H1 (cell line): ENCODE data around the gene RAI2. TPM values are rescaled to one million over a fixed set of nuclear protein-coding genes. Genes with fewer than 3 reads are reported as not detected.

Experiments used
- CTCF ChIA-PET: fragments of 300-600 bp; sonication (Branson Sonifier 250); formaldehyde crosslinking; loops from one replicate; lab custom pipeline; 2021; ENCODE audit not compliant: partially characterized antibody; lab: Charles Lee
- POLR2A ChIA-PET: fragments of 300-600 bp; sonication (Branson Sonifier 250); formaldehyde crosslinking; loops from one replicate; lab custom pipeline; 2021; ENCODE audit warnings: inconsistent platforms; ENCODE audit not compliant: partially characterized antibody; lab: Charles Lee
- DNase-seq, 2 experiments: peaks; one replicate each; pipeline versions ENCODE4 v3.0.0 to v3.0.0-alpha.2; 2010 to 2022; ENCODE audit warnings: low spot score in 2 of 2, low read depth in 1 of 2, mixed read lengths in 1 of 2
- FAIRE-seq: peaks from 2 replicates; lab custom pipeline; 2011; peaks lifted over from hg19 to GRCh38; lab: Jason Lieb, UNC
- H2AFZ ChIP-seq: 2 replicates; pipeline ENCODE4 v1.8.1; 2012; ENCODE audit warnings: low read length, inconsistent platforms
- H2AK5ac ChIP-seq: 2 replicates; pipeline ENCODE4 v1.6.1; 2013; ENCODE audit warnings: low read depth, low read length
- H2BK120ac ChIP-seq: replicated peaks from 2 replicates; pipeline ENCODE3; 2013; ENCODE audit warnings: low read depth, low read length, inconsistent platforms
- H2BK12ac ChIP-seq: 2 replicates; pipeline ENCODE4 v1.6.1; 2013; ENCODE audit warnings: low read depth, low read length
- H2BK15ac ChIP-seq: 2 replicates; pipeline ENCODE4 v1.6.1; 2013; ENCODE audit warnings: low read length
- H2BK20ac ChIP-seq: 2 replicates; pipeline ENCODE4 v1.6.1; 2013; ENCODE audit warnings: low read length
- H2BK5ac ChIP-seq: 2 replicates; pipeline ENCODE4 v1.6.1; 2013; ENCODE audit warnings: low read depth, low read length
- H3K14ac ChIP-seq: 2 replicates; pipeline ENCODE4 v1.6.1; 2013; ENCODE audit warnings: inconsistent platforms; ENCODE audit not compliant: insufficient read length
- H3K18ac ChIP-seq: 2 replicates; pipeline ENCODE4 v1.6.1; 2013; ENCODE audit warnings: low read length; ENCODE audit errors: extremely low read depth
- H3K23ac ChIP-seq: 2 replicates; pipeline ENCODE4 v1.6.1; 2013; ENCODE audit warnings: inconsistent platforms; ENCODE audit not compliant: insufficient read length
- H3K23me2 ChIP-seq: 2 replicates; pipeline ENCODE4 v1.6.1; 2013; ENCODE audit warnings: low read depth, low read length
- H3K27ac ChIP-seq: 2 replicates; pipeline ENCODE4 v1.6.1; 2011; ENCODE audit warnings: low read depth, low read length, inconsistent platforms
- H3K27me3 ChIP-seq, 4 experiments: replicated peaks in 1 of 4; 1 replicate in 1 of 4; 2 replicates in 3 of 4; pipeline versions ENCODE4 v1.6.1 to v1.8.1; 2011 to 2013; ENCODE audit warnings: low read length in 3 of 4, mild to moderate bottlenecking in 3 of 4, inconsistent platforms in 2 of 4, mixed read lengths in 2 of 4, moderate library complexity in 1 of 4; ENCODE audit not compliant: control insufficient read depth in 3 of 4, insufficient read depth in 3 of 4; ENCODE audit errors: extremely low read depth in 1 of 4
- H3K36me3 ChIP-seq, 4 experiments: 2 replicates each; pipeline versions ENCODE4 v1.6.1 to v1.8.1; 2011 to 2013; ENCODE audit warnings: mild to moderate bottlenecking in 4 of 4, low read length in 3 of 4, moderate library complexity in 2 of 4, control low read depth in 1 of 4, inconsistent platforms in 1 of 4; ENCODE audit not compliant: insufficient read depth in 4 of 4, control insufficient read depth in 2 of 4
- H3K4ac ChIP-seq: replicated peaks from 2 replicates; pipeline ENCODE3; 2013; ENCODE audit warnings: low read length, low read depth, mixed read lengths, inconsistent platforms; ENCODE audit not compliant: insufficient read length
- H3K4me1 ChIP-seq, 4 experiments: replicated peaks in 1 of 4; 1 replicate in 1 of 4; 2 replicates in 3 of 4; pipeline versions ENCODE4 v1.6.1 to v1.8.1; 2011 to 2013; ENCODE audit warnings: low read length in 3 of 4, inconsistent platforms in 2 of 4, mixed read lengths in 1 of 4; ENCODE audit not compliant: insufficient read depth in 4 of 4, control insufficient read depth in 3 of 4
- H3K4me2 ChIP-seq, 2 experiments: 2 replicates each; pipeline versions ENCODE4 v1.6.1 to v1.8.1; 2011 to 2013; ENCODE audit warnings: low read depth in 2 of 2, low read length in 2 of 2, control low read depth in 1 of 2, inconsistent platforms in 1 of 2, mild to moderate bottlenecking in 1 of 2; ENCODE audit not compliant: insufficient read depth in 1 of 2
- H3K4me3 ChIP-seq, 4 experiments: fragments of 200-600, 300-600 bp in 1 of 4; sonication (generic), shearing (Covaris generic), sonication (Bioruptor Twin) in 1 of 4; 2 replicates each; pipeline versions ENCODE4 v1.5.1 to v1.8.1; 2011 to 2016; ENCODE audit warnings: low read length in 4 of 4, low read depth in 3 of 4, control low read depth in 2 of 4, inconsistent platforms in 2 of 4, mild to moderate bottlenecking in 2 of 4, mixed read lengths in 1 of 4, moderate library complexity in 1 of 4; ENCODE audit not compliant: insufficient read depth in 2 of 4; ENCODE audit errors: extremely low read depth in 1 of 4
- H3K56ac ChIP-seq: replicated peaks from 2 replicates; pipeline ENCODE3; 2013; ENCODE audit warnings: low read depth, mild to moderate bottlenecking, mixed read lengths, low read length, inconsistent platforms; ENCODE audit not compliant: insufficient read length
- H3K79me1 ChIP-seq: 2 replicates; pipeline ENCODE4 v1.6.1; 2013; ENCODE audit warnings: low read depth, low read length, control low read depth
- H3K79me2 ChIP-seq, 2 experiments: 2 replicates each; pipeline versions ENCODE4 v1.6.1 to v1.8.1; 2012 to 2013; ENCODE audit warnings: low read length in 2 of 2, mild to moderate bottlenecking in 2 of 2, inconsistent platforms in 1 of 2; ENCODE audit not compliant: insufficient read depth in 2 of 2, control insufficient read depth in 1 of 2
- H3K9ac ChIP-seq, 4 experiments: replicated peaks in 1 of 4; 1 replicate in 1 of 4; 2 replicates in 3 of 4; pipeline versions ENCODE4 v1.6.1 to v1.8.1; 2011 to 2013; ENCODE audit warnings: low read depth in 3 of 4, low read length in 3 of 4, control low read depth in 2 of 4, mild to moderate bottlenecking in 2 of 4, moderate library complexity in 2 of 4, inconsistent platforms in 1 of 4; ENCODE audit errors: extremely low read depth in 1 of 4
- H3K9me3 ChIP-seq, 2 experiments: 2 replicates each; pipeline versions ENCODE4 v1.6.1 to v1.8.1; 2012 to 2013; ENCODE audit warnings: mild to moderate bottlenecking in 2 of 2, moderate library complexity in 2 of 2, control low read depth in 1 of 2, inconsistent platforms in 1 of 2, low read depth in 1 of 2, low read length in 1 of 2, mixed read lengths in 1 of 2; ENCODE audit not compliant: insufficient read depth in 2 of 2
- H4K20me1 ChIP-seq, 2 experiments: replicated peaks in 1 of 2; 2 replicates each; pipeline versions ENCODE3 to v1.8.1; 2011 to 2013; ENCODE audit warnings: inconsistent platforms in 2 of 2, low read length in 2 of 2, mild to moderate bottlenecking in 1 of 2; ENCODE audit not compliant: insufficient read depth in 2 of 2, control insufficient read depth in 1 of 2
- H4K5ac ChIP-seq: 2 replicates; pipeline ENCODE4 v1.6.1; 2013; ENCODE audit warnings: low read length, low read depth, mixed read lengths, inconsistent platforms; ENCODE audit not compliant: insufficient read length
- H4K8ac ChIP-seq: 2 replicates; pipeline ENCODE4 v1.8.0; 2013; ENCODE audit warnings: mild to moderate bottlenecking, moderate library complexity, low read length, inconsistent platforms; ENCODE audit not compliant: insufficient read depth; ENCODE audit errors: extremely low read depth
- H4K91ac ChIP-seq: replicated peaks from 2 replicates; pipeline ENCODE3; 2013; ENCODE audit warnings: low read length, mixed read lengths, inconsistent platforms; ENCODE audit not compliant: insufficient read length
- BCL11A ChIP-seq, 2 experiments: IDR thresholded peaks; one replicate each; pipeline ENCODE4 v1.6.1; 2011; ENCODE audit warnings: low read depth in 2 of 2, low read length in 2 of 2, mild to moderate bottlenecking in 2 of 2
- GTF2F1 ChIP-seq: IDR thresholded peaks from 2 replicates; pipeline ENCODE4 v1.6.1; 2012; ENCODE audit warnings: low read depth, low read length, improper control_type of control experiment, borderline replicate concordance
- NANOG ChIP-seq: IDR thresholded peaks from 2 replicates; pipeline ENCODE4 v1.6.1; 2011; ENCODE audit warnings: low read length, low read depth, mild to moderate bottlenecking, inconsistent platforms; ENCODE audit not compliant: insufficient read depth, poor library complexity, severe bottlenecking
- RBBP5 ChIP-seq: IDR thresholded peaks from 2 replicates; pipeline ENCODE4 v1.7.1; 2012; ENCODE audit warnings: low read depth, mild to moderate bottlenecking, inconsistent platforms, low read length, moderate library complexity, borderline replicate concordance
- SAP30 ChIP-seq: fragments of 300-600 bp; sonication (generic); IDR thresholded peaks from 2 replicates; pipeline ENCODE4 v1.7.1; 2012; ENCODE audit warnings: low read length, moderate library complexity, mild to moderate bottlenecking, inconsistent platforms; ENCODE audit not compliant: insufficient read depth, insufficient replicate concordance
- SP1 ChIP-seq: IDR thresholded peaks from 2 replicates; pipeline ENCODE4 v1.6.1; 2011; ENCODE audit warnings: low read depth, low read length
- SP4 ChIP-seq: IDR thresholded peaks from 2 replicates; pipeline ENCODE4 v1.6.1; 2012; ENCODE audit warnings: low read length, inconsistent platforms
- TAF1 ChIP-seq: IDR thresholded peaks from 2 replicates; pipeline ENCODE4 v1.6.1; 2011; ENCODE audit warnings: mild to moderate bottlenecking, low read depth, low read length
- TAF7 ChIP-seq: optimal IDR thresholded peaks from 2 replicates; pipeline ENCODE3; 2011; ENCODE audit warnings: low read depth, mild to moderate bottlenecking, inconsistent platforms, low read length, moderate library complexity, borderline replicate concordance
- WGBS, 2 experiments: shearing (Covaris generic) in 1 of 2; methylation state at CpG; one replicate each; pipeline versions ENCODE4 v1.1.6 to v1.1.7; 2013 to 2015; ENCODE audit warnings: low lambda C conversion rate in 2 of 2, mixed read lengths in 2 of 2, inconsistent platforms in 1 of 2, low coverage in 1 of 2, missing lambda C conversion rate in 1 of 2; ENCODE audit not compliant: insufficient replicate concordance in 2 of 2, insufficient coverage in 1 of 2, insufficient read length in 1 of 2; ENCODE audit errors: extremely low coverage in 1 of 2, missing lambda C conversion rate in 1 of 2; 5-methylcytosine and 5-hydroxymethylcytosine counted together
- polyA plus RNA-seq, 7 experiments: library from polyadenylated mRNA; depleted of rRNA in 3 of 7; stranded (reverse) in 5 of 7; unstranded in 2 of 7; fragments of >200 nt in 5 of 7; fragments of 200-250 nt in 2 of 7; gene quantifications; 1 replicate in 5 of 7; 2 replicates in 1 of 7; 4 replicates in 1 of 7; pipeline versions ENCODE4 v1.2.1 to v1.2.3, GENCODE V29; 2011 to 2013; ENCODE audit warnings: missing spikeins in 2 of 7, mixed read lengths in 2 of 7
- total RNA-seq: library from RNA; stranded (reverse); fragmentation: NEBNext Ultra II Directional; extraction: Animal tissue kit (Norgen Biotek cat#: 25700); gene quantifications from 2 replicates; pipeline ENCODE4 v1.2.1, GENCODE V29; 2021
- TF ChIP-seq, protein P1 (sequence below): IDR thresholded peaks from 2 replicates; pipeline ENCODE4 v1.6.1; 2012; ENCODE audit warnings: inconsistent platforms

The RAI2 gene
- total and polyA plus RNA-seq, 2 of the 8 experiments (the other 6 are each of a cell fraction or from before 2014, with no cell fraction given): 0.60 to 2.0 TPM

DNA sequence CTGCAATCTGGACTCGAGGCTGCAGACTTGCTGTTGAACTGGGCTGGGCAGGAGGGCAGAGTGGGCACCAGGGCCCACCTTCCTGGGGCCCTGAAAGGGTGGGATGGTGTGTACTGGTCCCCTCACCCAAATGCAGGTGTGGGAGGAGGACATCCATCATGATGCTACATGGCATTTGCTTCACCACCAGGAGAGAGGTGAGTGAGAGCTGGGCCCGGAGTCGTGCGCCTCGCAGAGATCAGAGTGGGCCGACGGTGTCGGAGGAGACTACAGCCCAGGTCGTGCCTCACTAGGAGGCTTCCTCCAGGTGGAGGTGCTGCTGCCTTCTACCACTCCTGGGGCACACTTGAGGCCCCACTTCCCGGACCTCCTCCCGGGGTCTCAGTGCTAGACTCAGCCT lies 73.5 kb downstream of the RAI2 start:
- Histone ChIP-seq H3K23ac (no peak overlapping the region), H4K5ac (no peak overlapping the region), H3K9me3 (peaks cover 0 to 3% of the 10 kb centered on the region in 2 experiments; a peak in 1 of 4 replicates), H3K79me1 (no peaks in the 10 kb centered on the region), H4K20me1 (no peaks in the 10 kb centered on the region), H3K9ac (no peak overlapping the region), H2AFZ (no peak overlapping the region), H2AK5ac (no peak overlapping the region), H3K4ac (no peak overlapping the region), H3K4me3 (no peak overlapping the region), H3K27me3 (no peaks in the 10 kb centered on the region), H4K91ac (peak overlapping the region; percentile 84), H2BK12ac (peak overlapping the region; percentile 90; the same call in 1 of the 2 replicates), H2BK20ac (no peak overlapping the region), H3K79me2 (no peaks in the 10 kb centered on the region), H2BK120ac (no peak overlapping the region), H3K23me2 (no peaks in the 10 kb centered on the region), H3K27ac (no peak overlapping the region; the same call in 1 of the 2 replicates), H3K4me2 (0 out of 4 replicates have a peak overlapping the region, but pooled peaks of 1 of the 2 experiments have one; percentile 37), H4K8ac (peak overlapping the region; percentile 35; the same call in 1 of the 2 replicates), H2BK5ac (peak overlapping the region; percentile 24; the same call in 1 of the 2 replicates), H3K18ac (peak overlapping the region; percentile 24), H3K56ac (no peak overlapping the region), H2BK15ac (peak overlapping the region; percentile 29; the same call in 1 of the 2 replicates), H3K36me3 (no peaks in the 10 kb centered on the region), H3K4me1 (peaks cover 0 to 3% (median 0%) of the 10 kb centered on the region in 4 experiments; a peak in 1 of 7 replicates), H3K14ac (no peak overlapping the region)
- FAIRE-seq (no peak), DNase-seq (no peak)
- POLR2A ChIA-PET: interaction anchor here (1.0 kb wide), 1 partner anchor 36 kb away, joined by 3 read pairs; no protein-coding TSS in a partner anchor
- WGBS, 2 experiments: 100% methylated on average over 1 of the region's 11 CpGs; no CpG with 5 or more reads in 1 of the 2 experiments
- CTCF ChIA-PET: interaction anchor here (0.9 to 2.4 kb wide), 12 partner anchors 10 to 200 kb away, joined by 3 to 11 read pairs (median 4); no protein-coding TSS in a partner anchor
- TF ChIP-seq SP4: no peak
- TF ChIP-seq, protein P1, sequence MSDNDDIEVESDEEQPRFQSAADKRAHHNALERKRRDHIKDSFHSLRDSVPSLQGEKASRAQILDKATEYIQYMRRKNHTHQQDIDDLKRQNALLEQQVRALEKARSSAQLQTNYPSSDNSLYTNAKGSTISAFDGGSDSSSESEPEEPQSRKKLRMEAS: no peak
- TF ChIP-seq RBBP5: no peak
- TF ChIP-seq TAF1: no peak
- no peak for TF ChIP-seq BCL11A (IDR thresholded peaks at IDR 0.05; ENCODE audit: low read depth in 2 of 2, low read length in 2 of 2)
- no peak for TF ChIP-seq TAF7
- TF ChIP-seq GTF2F1: no peak
- no peak for TF ChIP-seq SAP30
- no peak for TF ChIP-seq SP1
- TF ChIP-seq NANOG: no peak
